Measurements from ENCODE around the gene ZNF710. TPM values are rescaled to one million over a fixed set of nuclear protein-coding genes. Genes with fewer than 3 reads are reported as not detected.

ZNF710 gene
- total RNA-seq, 1 experiment from 2014 or later = 16.1 TPM

- no peak for DNase-seq (ENCODE audit: low read depth)
Observed at GRCh38 chr15:90016721-90017120, 15.6 kb downstream of the ZNF710 start.

DNA sequence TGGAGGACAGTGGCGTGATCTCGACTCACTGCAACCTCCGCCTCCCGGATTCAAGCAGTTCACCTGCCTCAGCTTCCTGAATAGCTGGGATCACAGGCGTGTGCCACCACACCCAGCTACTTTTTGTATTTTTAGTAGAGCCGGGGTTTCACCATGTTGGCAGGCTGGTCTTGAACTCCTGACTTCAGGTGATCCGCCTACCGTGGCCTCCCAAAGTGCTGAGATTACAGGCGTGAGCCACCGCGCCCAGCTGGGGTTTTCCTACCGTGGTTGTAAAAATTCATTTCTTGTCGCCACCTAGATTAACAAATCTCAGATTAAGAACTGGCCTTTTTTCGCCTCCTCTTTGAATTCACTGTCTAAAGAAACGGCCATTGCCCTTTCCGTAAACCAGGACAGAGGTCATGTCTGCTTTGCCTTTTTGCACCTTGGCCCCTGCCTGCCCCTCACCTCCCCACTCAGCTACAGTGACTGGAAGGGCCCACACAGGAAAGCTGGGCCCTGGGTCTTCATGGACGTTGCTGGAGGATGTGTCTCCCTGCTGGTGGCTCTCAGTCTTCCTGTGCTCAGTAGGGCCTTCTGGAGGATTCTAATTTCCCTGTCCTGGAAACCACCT lies 17.2 kb downstream of the ZNF710 start:
- DNase-seq (ENCODE audit: low read depth) = no peak

DNA sequence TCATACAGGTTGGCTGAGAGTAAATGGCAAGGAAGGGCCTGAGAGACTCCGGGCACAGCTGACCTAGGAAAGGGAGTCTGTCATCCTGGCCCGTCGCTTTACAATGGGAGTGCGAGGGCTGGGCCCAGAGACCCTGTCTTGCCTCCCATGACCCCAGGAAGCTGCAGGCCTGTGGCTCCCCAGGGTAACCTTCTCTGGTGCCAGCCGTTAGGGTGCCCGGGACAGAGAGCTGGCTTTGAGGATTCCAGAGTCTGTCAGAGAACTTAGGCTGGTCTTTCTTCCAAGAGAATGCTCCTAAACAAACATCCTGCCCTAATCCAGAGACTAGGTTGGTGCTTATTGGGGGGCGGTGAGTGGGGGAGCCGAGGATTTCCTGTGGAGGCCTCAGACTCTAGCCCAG lies 18.5 kb downstream of the ZNF710 start:
- no peak for DNase-seq (ENCODE audit: low read depth)

- DNase-seq (ENCODE audit: low read depth) = no peak
Observed at GRCh38 chr15:90020021-90020735, 19.1 kb downstream of the ZNF710 start.

DNA sequence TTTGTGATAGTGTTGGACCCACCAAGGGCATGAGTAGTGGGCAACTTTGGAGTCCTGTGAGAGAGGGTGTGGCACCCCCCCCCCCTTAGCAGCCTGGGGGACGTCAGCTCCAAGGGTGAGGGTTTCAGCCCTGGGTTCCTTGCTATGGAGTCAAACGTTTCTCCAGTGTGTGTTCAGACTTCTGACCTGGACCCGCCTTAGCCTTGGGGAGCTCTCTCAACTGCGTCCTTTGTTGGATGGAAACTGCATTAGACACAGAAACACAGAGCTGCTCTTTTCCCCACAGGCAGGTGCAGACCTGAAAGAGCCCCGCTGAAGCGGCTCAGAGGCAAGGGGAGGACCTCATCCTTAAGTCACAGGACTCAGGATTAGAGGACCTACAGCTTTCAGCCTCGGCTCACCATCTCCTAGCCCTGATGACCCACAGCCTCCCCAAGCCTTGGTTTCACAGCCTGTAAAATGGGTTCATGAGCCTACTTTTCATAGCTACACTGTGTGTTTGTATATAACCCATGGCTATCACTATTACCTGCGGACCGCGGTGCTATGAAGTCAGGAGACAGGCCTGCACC lies 19.9 kb downstream of the ZNF710 start:
- no peak for DNase-seq (ENCODE audit: low read depth)

- no peak for DNase-seq (ENCODE audit: low read depth)
Observed at GRCh38 chr15:90022345-90022744, 21.2 kb downstream of the ZNF710 start.

DNA sequence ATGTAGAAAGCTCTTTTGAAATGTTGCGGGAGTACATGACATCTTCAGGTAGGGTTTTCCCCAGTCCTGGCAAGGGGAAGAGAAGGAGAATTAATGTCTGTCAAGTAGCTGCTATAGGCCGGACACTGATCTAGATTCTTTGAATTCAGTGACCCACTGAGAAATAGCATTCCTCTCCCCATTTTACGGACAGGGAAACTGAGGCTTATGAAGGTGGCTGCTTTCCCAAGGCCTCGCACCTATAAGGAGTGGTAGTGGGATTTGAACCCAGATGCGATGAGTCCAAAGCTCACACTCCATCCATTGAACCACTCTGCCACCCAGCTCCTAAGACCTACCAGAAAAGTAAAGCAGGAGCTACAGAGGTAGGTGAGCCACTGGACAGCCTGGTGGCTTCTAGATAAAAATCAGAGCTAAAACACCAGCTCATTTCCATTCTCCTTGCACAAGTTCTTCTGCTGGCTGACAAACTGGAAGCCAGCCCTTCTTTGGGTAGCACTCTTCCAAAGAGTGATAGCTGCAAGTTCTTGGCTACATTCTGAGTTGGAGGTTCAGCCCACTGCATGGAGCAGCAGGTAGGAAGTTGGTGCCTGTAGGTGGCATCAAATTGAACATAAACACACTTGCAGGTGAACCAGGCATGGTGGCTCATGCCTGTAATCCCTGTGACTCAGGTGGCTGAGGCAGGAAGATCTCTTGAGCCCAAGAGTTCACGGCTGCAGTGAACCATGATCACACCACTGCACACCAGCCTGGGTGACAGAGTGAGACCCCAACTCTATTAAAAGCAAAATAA lies 22.0 kb downstream of the ZNF710 start:
- no peak for DNase-seq (ENCODE audit: low read depth)

- no peak for DNase-seq (ENCODE audit: low read depth)
Observed at GRCh38 chr15:90024406-90024805, 23.3 kb downstream of the ZNF710 start.

DNA sequence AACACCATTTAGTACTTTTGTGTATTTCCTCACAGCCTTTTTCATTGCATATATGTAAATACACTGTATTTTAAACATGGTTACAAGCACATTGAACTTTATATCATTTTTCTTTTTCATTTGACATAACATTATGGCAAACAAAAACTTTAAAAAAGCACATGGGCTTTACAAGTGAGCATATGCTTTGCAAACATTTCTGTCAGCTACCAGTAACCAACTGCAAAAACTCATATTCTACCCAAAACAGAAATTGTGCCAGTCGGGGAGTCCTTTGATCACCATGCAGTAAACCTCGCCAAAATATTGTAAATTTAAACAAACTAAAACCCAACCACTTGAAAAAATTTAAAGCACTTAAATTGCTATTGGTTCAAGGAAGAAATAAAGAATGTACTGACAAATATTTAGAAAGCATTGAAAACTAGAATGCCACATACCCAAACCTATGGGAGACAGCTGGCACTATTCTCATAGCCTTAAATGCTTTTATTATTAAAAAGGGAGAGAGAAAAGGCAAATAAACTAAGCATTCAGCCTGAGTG lies 24.4 kb downstream of the ZNF710 start:
- DNase-seq (ENCODE audit: low read depth) = no peak

DNA sequence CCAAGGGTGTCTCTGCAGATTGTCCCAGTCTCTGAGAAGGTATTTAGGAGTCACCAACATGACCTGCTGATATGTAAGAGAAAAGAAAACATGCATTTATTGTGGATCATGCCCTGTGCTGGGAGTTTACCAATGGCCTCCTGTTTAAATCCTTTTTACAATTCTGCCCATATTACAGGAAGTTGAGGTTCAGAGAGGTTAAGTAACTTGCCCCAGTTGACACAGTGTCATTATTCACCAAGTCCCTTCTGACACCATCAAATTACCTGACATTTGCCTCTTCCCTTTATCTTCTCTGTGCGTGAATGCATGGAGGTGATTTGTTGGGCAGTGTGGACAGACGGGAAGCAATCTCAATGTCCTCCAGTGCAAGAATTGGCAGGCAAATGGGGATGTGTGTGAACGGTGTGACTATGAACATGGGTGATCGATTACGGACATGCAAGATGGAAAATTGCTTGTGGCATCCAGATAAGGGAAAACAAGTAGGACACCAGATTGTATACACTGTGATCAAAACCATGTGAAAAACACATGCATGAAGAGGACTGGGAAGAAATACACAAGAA lies 27.3 kb downstream of the ZNF710 start:
- DNase-seq (ENCODE audit: low read depth) = no peak

- DNase-seq (ENCODE audit: low read depth) = no peak
Observed at GRCh38 chr15:90029024-90029423, 27.9 kb downstream of the ZNF710 start.

DNA sequence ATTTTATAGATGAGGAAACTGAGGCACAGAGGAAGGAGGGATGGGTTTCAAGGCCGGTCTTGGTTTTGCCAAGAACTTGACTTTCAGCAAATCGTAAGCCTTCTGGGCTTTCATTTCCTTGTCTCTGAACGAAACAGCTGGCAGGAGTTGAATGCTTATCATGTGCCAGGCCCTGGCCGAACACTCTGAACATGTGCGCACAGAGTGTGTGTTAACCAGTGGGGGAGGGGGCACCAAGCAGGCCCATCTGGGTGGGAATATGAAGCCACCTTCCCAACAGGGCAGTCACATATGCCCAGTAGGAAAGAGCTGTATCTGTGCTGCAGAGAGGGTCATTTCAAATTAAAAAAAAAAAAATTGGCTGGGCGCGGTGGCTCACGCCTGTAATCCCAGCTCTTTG lies 29.3 kb downstream of the ZNF710 start:
- DNase-seq (ENCODE audit: low read depth) = no peak

GRCh38 chr15:90031231-90031791 lies 30.2 kb downstream of the ZNF710 start:
- DNase-seq (ENCODE audit: low read depth) = no peak

GRCh38 chr15:90033006-90033405 lies 31.9 kb downstream of the ZNF710 start:
- DNase-seq (ENCODE audit: low read depth) = no peak

DNA sequence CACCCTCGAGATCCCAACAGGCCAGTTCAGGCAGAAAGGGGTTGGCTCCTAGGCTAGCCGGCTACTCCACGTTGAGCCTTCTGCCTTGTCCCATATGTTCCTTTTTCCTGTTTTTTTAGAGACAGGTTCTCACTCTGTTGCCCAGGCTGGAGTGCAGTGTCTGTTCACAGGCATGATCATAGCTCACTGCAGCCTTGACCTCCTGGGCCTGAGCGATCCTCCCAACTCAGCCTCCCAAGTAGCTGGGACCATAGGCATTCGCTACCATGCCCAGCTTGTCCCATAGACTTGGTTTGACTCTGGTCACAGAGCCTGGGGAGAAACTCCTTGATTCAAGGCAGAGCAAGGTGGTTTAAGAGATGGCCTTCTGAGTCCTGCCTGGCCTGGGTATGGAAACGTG lies 32.3 kb downstream of the ZNF710 start:
- no peak for DNase-seq (ENCODE audit: low read depth)

GRCh38 chr15:90035095-90035839 lies 34.1 kb downstream of the ZNF710 start:
- DNase-seq (ENCODE audit: low read depth) = no peak

DNA sequence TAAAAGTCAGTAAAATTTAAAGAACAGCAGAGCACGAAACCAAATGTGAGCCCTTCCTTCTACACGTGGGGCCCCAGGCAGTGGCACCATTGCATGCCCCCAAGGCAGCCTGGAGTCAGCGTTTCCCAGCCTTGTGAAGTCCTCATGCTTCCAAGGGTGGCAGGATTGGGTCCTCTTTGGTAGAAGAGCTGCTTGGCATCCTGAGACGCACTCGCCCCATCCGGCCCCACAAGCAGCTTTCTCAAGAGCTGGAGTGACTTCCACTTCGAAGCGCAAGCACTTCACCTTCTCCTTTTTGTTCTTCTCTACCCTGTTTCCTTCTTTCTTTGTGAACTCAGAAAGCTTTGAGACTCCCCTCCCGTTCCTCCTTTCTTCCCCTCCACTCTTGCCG lies 34.7 kb downstream of the ZNF710 start:
- DNase-seq (ENCODE audit: low read depth) = no peak

GRCh38 chr15:90036343-90036742 lies 35.2 kb downstream of the ZNF710 start:
- no peak for DNase-seq (ENCODE audit: low read depth)

DNA sequence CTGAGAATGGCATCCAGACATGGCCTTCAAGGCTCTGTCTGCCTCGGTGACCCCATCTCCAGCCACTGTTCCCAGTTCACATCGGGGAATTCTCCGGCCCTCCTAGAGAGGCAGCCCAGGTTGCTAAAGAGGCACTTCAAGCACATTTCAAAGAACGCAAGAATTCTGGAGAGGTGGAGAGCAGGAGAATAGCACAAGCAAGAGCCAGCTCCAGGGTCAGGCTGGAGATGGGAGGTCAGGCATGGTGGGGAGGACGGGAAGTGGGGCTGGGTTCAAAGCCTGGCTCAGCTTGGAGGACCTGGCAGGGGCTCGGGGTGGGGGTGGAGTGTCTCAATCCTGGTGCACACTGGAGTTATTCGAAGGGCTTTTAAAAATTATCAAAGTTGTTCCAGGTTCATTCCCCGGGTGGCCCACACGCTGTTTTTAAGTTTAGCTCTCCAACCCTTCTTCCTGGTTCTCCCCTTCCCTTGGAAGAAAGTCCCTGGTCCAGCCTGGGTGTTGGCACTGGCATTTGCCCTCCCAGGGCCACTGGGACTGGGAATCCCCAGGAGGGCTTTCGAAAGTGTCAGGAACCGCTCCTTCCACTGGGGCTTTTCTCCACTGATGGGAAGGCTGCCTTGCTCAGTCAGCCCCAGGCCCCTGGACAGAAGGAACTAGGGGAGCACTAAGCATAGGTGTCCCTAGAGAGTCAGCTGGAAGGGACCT lies 35.8 kb downstream of the ZNF710 start:
- DNase-seq (ENCODE audit: low read depth) = no peak

GRCh38 chr15:90037511-90037860 lies 36.4 kb downstream of the ZNF710 start:
- DNase-seq (ENCODE audit: low read depth) = no peak
